Heart right ventricle (tissue), 16 donors: ENCODE measurements around the gene ARHGAP22. TPM values are rescaled to one million over a fixed set of nuclear protein-coding genes. Genes with fewer than 3 reads are reported as not detected.
A peak's percentile ranks its signal among the peaks of the same experiment; 100 is the strongest.

Experiments
- ATAC-seq, 8 donors: fragments of 200-7000 bp; cut with Tn5 transposase; one replicate each; pipeline ENCODE4 v1.9.1; 2020; ENCODE audit warnings: mild to moderate bottlenecking in 8 of 8, moderate library complexity in 8 of 8, moderate number of reproducible peaks in 1 of 8
- DNase-seq, 2 donors: peaks; one replicate each; pipeline ENCODE4 v3.0.0-alpha.2; 2020
- H3K27ac ChIP-seq, 10 donors: fragments of 200-600 bp; sonication (generic) in 2 of 10; one replicate each; pipeline versions ENCODE4 v1.5.0 to v1.8.0; 2020 to 2022; ENCODE audit warnings: mild to moderate bottlenecking in 3 of 10
- H3K27me3 ChIP-seq, 7 donors: fragments of 200-600 bp; one replicate each; pipeline ENCODE4 v1.8.0; 2021 to 2022; ENCODE audit warnings: mild to moderate bottlenecking in 2 of 7
- H3K36me3 ChIP-seq, 9 donors: fragments of 200-600 bp; sonication (generic) in 1 of 9; one replicate each; pipeline versions ENCODE4 v1.5.0 to v1.8.0; 2020 to 2022; ENCODE audit warnings: mild to moderate bottlenecking in 2 of 9
- H3K4me1 ChIP-seq, 9 donors: fragments of 200-600 bp; sonication (generic) in 1 of 9; one replicate each; pipeline versions ENCODE4 v1.5.0 to v1.8.0; 2020 to 2022; ENCODE audit warnings: mild to moderate bottlenecking in 4 of 9
- H3K4me3 ChIP-seq, 10 donors: fragments of 200-600 bp; sonication (generic) in 2 of 10; one replicate each; pipeline versions ENCODE4 v1.5.0 to v1.8.0; 2020 to 2022; ENCODE audit warnings: mild to moderate bottlenecking in 7 of 10, moderate library complexity in 2 of 10
- H3K9me3 ChIP-seq, 11 donors: fragments of 200-600 bp in 10 of 11; sonication (generic) in 2 of 11; one replicate each; pipeline versions ENCODE4 v1.5.0 to v1.8.0; 2013 to 2022; ENCODE audit warnings: mild to moderate bottlenecking in 2 of 11, control low read depth in 1 of 11, moderate library complexity in 1 of 11
- WGBS, 2 donors: extraction: QIAGEN DNeasy Blood & Tissue Kit; methylation state at CpG; one replicate each; pipeline ENCODE4 v1.1.7; 2013; ENCODE audit warnings: inconsistent platforms in 1 of 2; 5-methylcytosine and 5-hydroxymethylcytosine counted together
- intact Hi-C, 10 donors: fragments of 100-400 bp; cut with DNase I; formaldehyde crosslinking; loops; one replicate each; pipeline versions ENCODE4 v1.11.1 to v1.14.2; 2022
- polyA plus RNA-seq, 2 donors: library from polyadenylated mRNA; stranded (reverse); fragments of 200-250 nt; gene quantifications; one replicate each; pipeline ENCODE4 v1.2.3, GENCODE V29; 2013
- total RNA-seq, 10 donors: library from RNA; stranded (reverse); fragmentation: NEBNext Ultra II Directional in 3 of 10; extraction: Animal tissue kit (Norgen Biotek cat#: 25700) in 3 of 10; gene quantifications; one replicate each; pipeline versions ENCODE4 v1.2.1 to v1.2.4, GENCODE V29; 2021 to 2023
- TF ChIP-seq, protein P1 (sequence below), 9 donors: fragments of 200-600 bp; sonication (generic) in 2 of 9; IDR thresholded peaks; one replicate each; pipeline versions ENCODE4 v1.5.0 to v1.8.0; 2021 to 2022; ENCODE audit warnings: antibody characterized with exemption in 9 of 9, mild to moderate bottlenecking in 5 of 9, moderate library complexity in 1 of 9
- donor health status: Arrhythmogenic right ventricular cardiomyopathy.
- donor health status: ischemic (EF 13 %, LVEDD 7.1; RV severe dilation, severe dysfunction).
- donor health status: healthy with polysubstance abuse.
- donor health status: DM: no; HTN: yes; CAD: no.
- donor health status: DM: no; HTN: no; CAD: no.
- donor health status: ischemic (EF 25% LVEDD 6.9; RV normal size, moderate dysfunction).
- donor health status: ischemic (EF 25% LVEDD 5.7; RV mildly dilated, moderate dysfunction).
- donor health status: healthy.
- donor health status: DM: yes; HTN: yes; CAD: no.
- donor health status: Ischemic cardiomyopathy.
- donor health status: ischemic (EF 35%, LVEDD 5.7; RV mildly dilated, moderate dysfunction).
- donor health status: nonischemic (EF 11% LVEDD 7.7; RV severe dilation, severe dysfunction).
- donor health status: DM: yes; HTN: yes; CAD: no.
- donor health status: PGD.
- donor health status: ischemic (EF 29% LVEDD 5.4; RV normal size, mild dysfunction).
- donor health status: nonischemic (EF 23%, LVEDD 6.1; RV moderate dilation, normal function).

The ARHGAP22 gene
- total and polyA plus RNA-seq, 12 donors = 1.5 to 9.3 (median 2.8) TPM

- 71 to 77% methylated on average over 24 of the region's 24 CpGs for WGBS, 2 donors
Observed at GRCh38 chr10:48456808-48457761, 147.8 kb downstream of the ARHGAP22 start.

DNA sequence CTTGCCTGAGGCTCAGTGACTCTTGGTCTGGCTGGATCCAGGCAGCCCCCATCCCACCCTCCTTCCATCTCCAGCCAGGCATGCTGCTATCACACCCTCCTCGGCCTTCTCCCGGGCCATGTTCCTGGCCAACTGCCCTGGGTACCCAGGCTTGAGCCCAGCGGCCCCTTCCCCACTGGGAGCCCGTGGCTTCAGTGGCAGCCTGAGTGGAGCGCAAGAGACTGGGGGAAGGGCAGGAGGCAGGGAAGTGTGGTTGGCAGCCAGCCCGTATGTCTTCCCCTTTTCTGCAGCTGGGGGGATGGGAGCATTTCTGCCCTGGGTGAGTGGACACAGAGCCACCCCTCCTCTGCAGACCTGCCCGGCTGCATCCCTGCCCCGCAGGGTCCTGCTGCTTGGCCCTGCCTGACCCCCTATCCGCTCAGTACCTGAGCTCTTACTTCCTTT is 148.5 kb downstream of the ARHGAP22 start:
- Histone ChIP-seq H3K4me3 (no peak overlapping the region), H3K36me3 (peaks cover 0 to 16% (median 0%) of the 10 kb centered on the region in 9 donors), H3K4me1 (peaks cover 0 to 15% (median 5%) of the 10 kb centered on the region in 9 donors), H3K27ac (no peak overlapping the region), H3K27me3 (no peaks in the 10 kb centered on the region), H3K9me3 (no peaks in the 10 kb centered on the region)
- DNase-seq (peak; percentile 55 to 61), ATAC-seq (peak; percentile 31 to 78 (median 56))
- TF ChIP-seq, protein P1, sequence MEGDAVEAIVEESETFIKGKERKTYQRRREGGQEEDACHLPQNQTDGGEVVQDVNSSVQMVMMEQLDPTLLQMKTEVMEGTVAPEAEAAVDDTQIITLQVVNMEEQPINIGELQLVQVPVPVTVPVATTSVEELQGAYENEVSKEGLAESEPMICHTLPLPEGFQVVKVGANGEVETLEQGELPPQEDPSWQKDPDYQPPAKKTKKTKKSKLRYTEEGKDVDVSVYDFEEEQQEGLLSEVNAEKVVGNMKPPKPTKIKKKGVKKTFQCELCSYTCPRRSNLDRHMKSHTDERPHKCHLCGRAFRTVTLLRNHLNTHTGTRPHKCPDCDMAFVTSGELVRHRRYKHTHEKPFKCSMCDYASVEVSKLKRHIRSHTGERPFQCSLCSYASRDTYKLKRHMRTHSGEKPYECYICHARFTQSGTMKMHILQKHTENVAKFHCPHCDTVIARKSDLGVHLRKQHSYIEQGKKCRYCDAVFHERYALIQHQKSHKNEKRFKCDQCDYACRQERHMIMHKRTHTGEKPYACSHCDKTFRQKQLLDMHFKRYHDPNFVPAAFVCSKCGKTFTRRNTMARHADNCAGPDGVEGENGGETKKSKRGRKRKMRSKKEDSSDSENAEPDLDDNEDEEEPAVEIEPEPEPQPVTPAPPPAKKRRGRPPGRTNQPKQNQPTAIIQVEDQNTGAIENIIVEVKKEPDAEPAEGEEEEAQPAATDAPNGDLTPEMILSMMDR (IDR thresholded peaks at IDR 0.05) = no peak
- WGBS, 2 donors = 20 to 21% methylated on average over 9 of the region's 9 CpGs
- intact Hi-C loops = no loop called here

More at GRCh38 chr10:48456808-48457761, 147.8 kb downstream of the ARHGAP22 start:
- peak in 1 of 8 donors; percentile 5 for ATAC-seq
- Histone ChIP-seq H3K4me3 (no peak overlapping the region), H3K27ac (no peak overlapping the region), H3K9me3 (no peaks in the 10 kb centered on the region), H3K36me3 (peaks cover 0 to 14% (median 0%) of the 10 kb centered on the region in 9 donors), H3K27me3 (no peaks in the 10 kb centered on the region), H3K4me1 (peaks cover 0 to 15% (median 5%) of the 10 kb centered on the region in 9 donors)
- no peak for DNase-seq
- intact Hi-C loops = no loop called here
- TF ChIP-seq, protein P1 (IDR thresholded peaks at IDR 0.05) = no peak

DNA sequence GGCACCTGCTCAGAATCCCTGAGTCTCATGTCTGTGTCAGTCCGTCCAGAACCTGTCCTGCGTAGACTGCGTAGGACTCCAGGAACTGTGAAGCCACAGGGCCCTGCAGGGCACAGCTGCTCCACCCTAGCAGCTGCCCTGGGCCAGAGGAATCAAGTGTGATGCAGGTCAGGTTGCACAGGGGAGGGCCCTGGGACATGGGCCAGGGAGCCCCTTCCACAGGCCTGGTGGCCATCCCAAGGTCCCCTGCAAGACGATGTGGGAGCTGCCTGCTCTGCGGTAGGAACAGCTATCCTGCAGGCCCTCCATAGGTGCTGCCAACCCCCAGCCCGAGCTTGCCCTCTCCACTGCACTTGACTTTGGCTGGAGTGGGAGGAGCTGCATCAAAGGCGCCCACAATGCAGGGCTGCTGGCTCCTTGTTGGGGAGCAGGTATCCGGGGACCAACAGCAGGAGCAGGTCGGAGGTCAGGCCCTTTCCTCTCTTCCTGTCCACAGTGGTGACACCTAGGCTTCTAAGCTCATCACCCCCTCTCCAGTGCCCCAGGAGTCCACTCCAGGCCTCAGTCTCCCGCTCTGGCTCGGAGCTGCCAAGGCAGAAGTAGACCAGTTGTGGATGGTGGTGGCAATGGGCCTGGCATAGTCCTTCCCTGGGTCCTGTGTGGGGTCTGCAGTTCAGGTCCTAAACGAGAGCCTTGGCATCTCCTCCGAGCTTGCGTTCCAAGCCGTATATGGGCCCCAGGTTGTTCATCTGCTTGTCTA is 149.3 kb downstream of the ARHGAP22 start:
- ATAC-seq = no peak
- peaks cover 0 to 20% (median 0%) of the 10 kb centered on the region in 9 donors for H3K36me3 ChIP-seq
- WGBS, 2 donors = 95 to 97% methylated on average over 15 of the region's 15 CpGs
- H3K9me3 ChIP-seq = no peaks in the 10 kb centered on the region
- H3K4me3 ChIP-seq = no peak overlapping the region
- H3K27me3 ChIP-seq = no peaks in the 10 kb centered on the region
- intact Hi-C loops = no loop called here
- no peak overlapping the region for H3K27ac ChIP-seq
- TF ChIP-seq, protein P1 (IDR thresholded peaks at IDR 0.05) = no peak
- DNase-seq = peak in 1 of 2 donors; percentile 2
- H3K4me1 ChIP-seq = peaks cover 0 to 15% (median 5%) of the 10 kb centered on the region in 9 donors

DNA sequence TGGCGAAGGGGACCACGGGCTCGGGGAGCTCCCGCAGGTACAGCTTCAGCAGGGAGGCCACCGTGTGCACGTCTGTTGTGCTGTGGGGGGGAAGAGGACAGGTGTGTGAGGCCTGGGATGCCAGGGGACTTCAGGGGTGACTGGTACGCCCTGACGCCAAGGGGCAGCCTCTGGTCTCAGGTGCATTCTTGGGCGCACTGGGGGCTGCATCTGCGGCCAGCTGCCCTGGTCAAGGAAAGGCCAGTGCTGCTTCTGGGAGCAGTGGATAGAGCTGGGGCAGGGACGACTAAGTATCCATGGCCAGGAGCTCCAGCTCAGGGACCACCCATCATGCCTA is 149.8 kb downstream of the ARHGAP22 start:
- Histone ChIP-seq H3K27me3 (no peaks in the 10 kb centered on the region), H3K27ac (no peak overlapping the region), H3K4me3 (no peak overlapping the region), H3K9me3 (no peaks in the 10 kb centered on the region), H3K36me3 (peaks cover 0 to 26% (median 0%) of the 10 kb centered on the region in 9 donors), H3K4me1 (peaks cover 0 to 15% (median 5%) of the 10 kb centered on the region in 9 donors)
- ATAC-seq (no peak), DNase-seq (no peak)
- TF ChIP-seq, protein P1 (IDR thresholded peaks at IDR 0.05) = no peak
- WGBS, 2 donors = 92 to 96% methylated on average over 11 of the region's 11 CpGs
- intact Hi-C loops = no loop called here
